Urinary bladder (tissue), 4 donors: Measurements from ENCODE around the gene FURIN. TPM values are rescaled to one million over a fixed set of nuclear protein-coding genes. Genes with fewer than 3 reads are reported as not detected.
"Not testable (repeated sequence)": the region's sequence is repeated elsewhere in the genome, so short reads cannot be mapped to it uniquely, and the experiment has no call there.

Source experiments
- DNase-seq: peaks from one replicate; pipeline ENCODE4 v3.0.0-alpha.2; 2015; ENCODE audit errors: extremely low spot score
- H3K27ac ChIP-seq: one replicate; pipeline ENCODE4 v1.5.1; 2013; ENCODE audit warnings: low read depth, mild to moderate bottlenecking, moderate library complexity
- H3K36me3 ChIP-seq: one replicate; pipeline ENCODE4 v1.6.1; 2013; ENCODE audit warnings: mild to moderate bottlenecking, moderate library complexity; ENCODE audit not compliant: insufficient read depth
- H3K4me1 ChIP-seq: one replicate; pipeline ENCODE4 v1.6.1; 2013; ENCODE audit warnings: mild to moderate bottlenecking, moderate library complexity; ENCODE audit not compliant: insufficient read depth
- H3K4me3 ChIP-seq: one replicate; pipeline ENCODE4 v1.5.1; 2013; ENCODE audit warnings: low read depth, low read length
- WGBS: extraction: QIAGEN DNeasy Blood & Tissue Kit; methylation state at CpG from one replicate; pipeline ENCODE4 v1.1.7; 2013; 5-methylcytosine and 5-hydroxymethylcytosine counted together
- polyA plus RNA-seq: library from polyadenylated mRNA; stranded (reverse); fragments of 200-250 nt; gene quantifications from one replicate; pipeline ENCODE4 v1.2.3, GENCODE V29; 2013
- total RNA-seq: library from RNA; depleted of rRNA; stranded (reverse); fragments of >200 nt; gene quantifications from one replicate; pipeline ENCODE4 v1.2.3, GENCODE V29; 2014
- donor health status: healthy with polysubstance abuse.
- donor health status: healthy.

Gene FURIN
- total RNA-seq = 10.5 TPM
- 53.7 TPM for polyA plus RNA-seq

DNA sequence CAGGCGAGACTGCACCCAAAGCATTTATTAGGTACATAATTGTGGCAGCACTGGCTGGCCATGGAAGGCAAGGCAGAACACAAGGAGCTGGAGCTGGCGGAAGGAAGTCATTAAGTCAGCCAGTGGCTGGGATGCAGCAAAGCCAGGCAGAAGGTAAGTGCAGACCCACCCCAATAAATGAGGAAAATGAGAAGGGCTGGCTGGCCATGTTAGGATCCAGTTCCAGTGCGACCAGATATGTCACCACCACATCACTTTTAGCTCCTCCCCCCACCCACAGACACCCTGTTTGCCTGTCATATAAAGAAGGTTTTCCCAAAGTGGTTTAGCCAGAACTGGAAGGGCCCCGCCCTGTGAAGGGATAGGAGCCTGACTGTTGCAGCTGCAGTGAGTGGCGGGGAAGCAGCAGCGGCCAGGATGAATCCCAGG, at the start of gene FURIN:
Gene FURIN (plus strand): TSS at position 328 of the 429 bp plus-strand sequence. CDS start 7,153 bp downstream, outside the sequence.
- DNase-seq = no peak
- Histone ChIP-seq H3K4me1 (peaks cover 2% of the 10 kb centered on the region), H3K4me3 (no peak within 1 kb of the TSS), H3K36me3 (no peaks in the 10 kb centered on the region), H3K27ac (no peak within 1 kb of the TSS)
- WGBS = 84% methylated on average over 6 of the region's 6 CpGs

DNA sequence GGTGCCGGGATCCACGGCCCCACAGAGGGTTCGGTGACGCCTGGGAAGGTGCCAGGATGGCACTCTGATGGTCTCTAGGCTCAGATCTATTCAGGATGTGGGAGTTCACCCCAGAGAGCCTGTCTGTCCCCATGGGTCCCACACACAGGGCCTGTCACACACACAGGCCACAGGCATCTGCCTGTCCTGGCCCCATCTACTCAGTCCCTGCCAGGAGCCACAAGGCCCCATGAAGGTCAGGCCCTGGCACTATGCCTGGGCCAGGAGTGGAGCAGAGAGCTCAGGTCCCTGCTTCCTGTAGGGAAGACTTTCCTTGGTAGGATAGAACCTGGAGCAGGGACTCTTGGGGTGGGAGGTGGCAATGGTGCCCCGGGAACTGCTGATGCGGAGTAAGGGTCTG, 49.0 kb upstream of the FURIN start:
- no peak for DNase-seq
- 95% methylated on average over 6 of the region's 6 CpGs for WGBS
- H3K27ac ChIP-seq = no peak overlapping the region
- H3K36me3 ChIP-seq = no peaks in the 10 kb centered on the region
- no peak overlapping the region for H3K4me3 ChIP-seq
- H3K4me1 ChIP-seq = no peaks in the 10 kb centered on the region

GRCh38 chr15:90819850-90820249, 48.5 kb upstream of the FURIN start:
- Histone ChIP-seq H3K4me1 (no peaks in the 10 kb centered on the region), H3K4me3 (no peak overlapping the region), H3K27ac (no peak overlapping the region), H3K36me3 (no peaks in the 10 kb centered on the region)
- WGBS = 80% methylated on average over 12 of the region's 12 CpGs
- DNase-seq = no peak

DNA sequence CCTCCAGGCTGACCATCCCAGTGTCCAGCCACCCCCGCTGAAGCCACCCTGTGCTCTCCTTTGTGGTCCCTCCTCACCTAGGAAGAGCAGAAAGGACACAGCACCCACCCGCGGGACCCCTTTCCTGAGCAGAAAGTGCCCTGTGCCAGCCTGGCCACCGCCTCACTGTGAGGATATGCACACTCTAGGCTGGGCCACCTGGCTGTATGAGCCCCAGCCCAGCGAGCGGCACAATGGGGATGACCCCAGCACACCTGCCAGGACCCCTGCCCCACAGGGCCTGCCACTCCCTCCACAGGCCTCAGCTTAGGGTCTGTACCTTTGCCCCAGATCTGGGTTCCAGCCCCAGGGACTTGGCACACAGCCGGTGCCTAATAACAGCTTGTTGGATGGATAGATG, 47.9 kb upstream of the FURIN start:
- no peaks in the 10 kb centered on the region for H3K36me3 ChIP-seq
- no peak overlapping the region for H3K27ac ChIP-seq
- 97% methylated on average over 7 of the region's 7 CpGs for WGBS
- no peak for DNase-seq
- H3K4me3 ChIP-seq = no peak overlapping the region
- no peaks in the 10 kb centered on the region for H3K4me1 ChIP-seq

- DNase-seq = no peak
- no peaks in the 10 kb centered on the region for H3K36me3 ChIP-seq
- H3K4me3 ChIP-seq = no peak overlapping the region
- 88% methylated on average over 8 of the region's 8 CpGs for WGBS
- no peaks in the 10 kb centered on the region for H3K4me1 ChIP-seq
- H3K27ac ChIP-seq = no peak overlapping the region
These were observed 46.0 kb upstream of the FURIN start for GRCh38 chr15:90822204-90822955.

DNA sequence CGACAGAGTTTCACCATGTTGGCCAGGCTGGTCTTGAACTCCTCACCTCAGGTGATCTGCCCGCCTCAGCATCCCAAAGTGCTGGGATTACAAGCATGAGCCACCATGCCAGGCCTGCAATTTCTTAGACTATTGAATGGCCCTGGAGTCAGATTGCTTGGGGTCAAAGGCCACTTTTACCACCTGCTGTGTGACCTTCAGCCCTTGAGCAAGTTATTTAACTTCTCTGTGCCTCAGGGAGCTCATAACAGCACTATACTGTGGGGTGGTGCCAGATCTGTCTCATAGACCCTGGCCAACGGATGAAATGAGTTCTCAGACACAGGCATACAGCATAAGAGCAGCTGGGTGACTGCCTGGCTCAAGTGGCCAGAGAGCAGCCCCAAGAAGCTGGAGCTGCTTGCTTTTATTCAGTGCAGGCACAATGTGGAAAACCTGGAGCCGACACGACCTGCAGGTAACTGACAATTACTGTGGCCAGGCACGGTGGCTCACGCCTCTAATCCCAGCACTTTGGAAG, 44.9 kb upstream of the FURIN start:
- no peak for DNase-seq
- Histone ChIP-seq H3K36me3 (no peaks in the 10 kb centered on the region), H3K4me3 (no peak overlapping the region), H3K27ac (no peak overlapping the region), H3K4me1 (no peaks in the 10 kb centered on the region)
- 85% methylated on average over 7 of the region's 7 CpGs for WGBS

GRCh38 chr15:90825115-90825899, 43.1 kb upstream of the FURIN start:
- H3K36me3 ChIP-seq, H3K4me1 ChIP-seq, H3K27ac ChIP-seq, H3K4me3 ChIP-seq, DNase-seq: not testable (repeated sequence)
- 90% methylated on average over 49 of the region's 49 CpGs for WGBS

- H3K36me3 ChIP-seq, H3K4me1 ChIP-seq, H3K27ac ChIP-seq, DNase-seq, H3K4me3 ChIP-seq: not testable (repeated sequence)
- WGBS = 83% methylated on average over 26 of the region's 26 CpGs
These were observed 42.0 kb upstream of the FURIN start for GRCh38 chr15:90826206-90826885.

- no peak for DNase-seq
These were observed 41.4 kb upstream of the FURIN start for GRCh38 chr15:90826886-90827435.

GRCh38 chr15:90828111-90828510, 40.3 kb upstream of the FURIN start:
- H3K4me1 ChIP-seq = no peaks in the 10 kb centered on the region
- H3K36me3 ChIP-seq = no peaks in the 10 kb centered on the region
- 85% methylated on average over 12 of the region's 12 CpGs for WGBS
- DNase-seq = no peak
- no peak overlapping the region for H3K27ac ChIP-seq
- H3K4me3 ChIP-seq = no peak overlapping the region

More at GRCh38 chr15:90826886-90827435, 41.4 kb upstream of the FURIN start:
- Histone ChIP-seq H3K36me3 (no peaks in the 10 kb centered on the region), H3K4me3 (no peak overlapping the region), H3K4me1 (no peaks in the 10 kb centered on the region), H3K27ac (no peak overlapping the region)
- 90% methylated on average over 20 of the region's 20 CpGs for WGBS

DNA sequence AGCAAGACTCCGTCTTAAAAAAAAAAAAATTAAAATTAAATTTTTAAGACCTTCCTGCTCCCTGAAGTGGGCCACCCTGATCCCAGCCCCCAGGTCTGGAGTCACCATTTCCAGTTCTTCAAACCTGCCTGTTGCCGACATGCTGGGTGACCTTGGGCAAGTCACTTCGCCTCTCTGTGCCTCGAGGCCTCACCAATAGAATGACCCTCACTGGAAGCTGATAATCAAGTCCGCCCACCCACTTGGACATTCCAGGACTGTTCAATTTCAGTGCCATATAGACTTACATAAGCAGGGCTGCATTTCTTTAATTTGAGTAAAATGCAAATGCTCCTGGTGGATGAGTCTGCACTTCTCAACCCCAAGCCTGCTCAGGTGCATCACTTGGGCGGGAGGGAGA, 39.3 kb upstream of the FURIN start:
- H3K4me1 ChIP-seq = no peaks in the 10 kb centered on the region
- no peaks in the 10 kb centered on the region for H3K36me3 ChIP-seq
- 92% methylated on average over 6 of the region's 6 CpGs for WGBS
- no peak overlapping the region for H3K27ac ChIP-seq
- H3K4me3 ChIP-seq = no peak overlapping the region
- no peak for DNase-seq

DNA sequence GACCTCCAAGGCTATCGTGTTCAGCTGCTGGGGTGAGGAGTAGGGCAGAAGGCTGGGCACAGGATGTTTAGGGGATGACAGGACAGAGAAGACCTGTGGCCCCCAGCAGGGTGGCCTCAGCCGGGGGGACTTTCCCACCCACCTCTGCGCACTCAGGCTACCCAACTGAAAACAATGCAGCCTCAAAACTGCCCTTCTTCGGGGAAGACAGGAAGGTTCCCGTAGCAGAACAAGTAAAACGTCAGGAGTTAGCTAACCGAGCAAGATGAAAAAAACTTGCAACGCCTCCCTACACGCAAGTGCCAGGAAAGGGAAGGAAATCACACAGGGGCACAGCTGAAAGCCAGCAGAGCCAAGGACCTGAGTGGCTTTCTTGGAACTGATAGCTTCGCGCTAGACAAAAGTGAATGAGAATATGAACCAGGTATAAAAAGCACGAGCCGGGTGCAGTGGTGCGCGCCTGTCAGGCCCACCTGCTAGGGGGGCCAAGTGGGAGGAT, 38.4 kb upstream of the FURIN start:
- H3K4me1 ChIP-seq = no peaks in the 10 kb centered on the region
- no peak overlapping the region for H3K27ac ChIP-seq
- no peak overlapping the region for H3K4me3 ChIP-seq
- H3K36me3 ChIP-seq = no peaks in the 10 kb centered on the region
- WGBS = 60% methylated on average over 15 of the region's 15 CpGs
- DNase-seq = no peak

DNA sequence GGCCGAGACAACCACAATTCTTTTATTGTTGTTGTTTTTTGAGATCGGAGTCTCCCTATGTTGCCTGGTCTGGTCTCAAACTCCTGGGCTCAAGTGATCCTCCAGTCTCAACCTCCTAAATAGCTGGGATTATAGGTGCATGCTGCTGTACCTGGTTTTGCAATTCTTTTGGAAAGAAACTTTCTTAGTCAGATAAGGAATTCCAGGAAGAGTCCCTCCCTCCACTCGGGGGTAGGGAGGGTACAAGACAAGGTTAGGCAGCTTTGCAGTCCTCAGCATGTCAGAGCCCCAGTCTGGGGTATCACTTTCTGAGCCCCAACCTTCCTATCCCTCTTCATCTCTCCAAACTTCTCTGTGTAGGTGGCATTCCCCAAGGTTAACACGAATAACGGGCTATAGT, 33.8 kb upstream of the FURIN start:
- Histone ChIP-seq H3K36me3 (no peaks in the 10 kb centered on the region), H3K4me3 (no peak overlapping the region), H3K27ac (no peak overlapping the region), H3K4me1 (peaks cover 3% of the 10 kb centered on the region)
- WGBS = 63% methylated on average over 5 of the region's 5 CpGs
- no peak for DNase-seq
